ENCODE measurements around the gene C2orf78. TPM values are rescaled to one million over a fixed set of nuclear protein-coding genes. Genes with fewer than 3 reads are reported as not detected.

C2orf78 gene
- total and polyA plus RNA-seq, 10 of the 15 experiments (the other 5 are each of a cell fraction or from before 2014, with no cell fraction given) = 0.08 to 0.82 (median 0.40) TPM

DNA sequence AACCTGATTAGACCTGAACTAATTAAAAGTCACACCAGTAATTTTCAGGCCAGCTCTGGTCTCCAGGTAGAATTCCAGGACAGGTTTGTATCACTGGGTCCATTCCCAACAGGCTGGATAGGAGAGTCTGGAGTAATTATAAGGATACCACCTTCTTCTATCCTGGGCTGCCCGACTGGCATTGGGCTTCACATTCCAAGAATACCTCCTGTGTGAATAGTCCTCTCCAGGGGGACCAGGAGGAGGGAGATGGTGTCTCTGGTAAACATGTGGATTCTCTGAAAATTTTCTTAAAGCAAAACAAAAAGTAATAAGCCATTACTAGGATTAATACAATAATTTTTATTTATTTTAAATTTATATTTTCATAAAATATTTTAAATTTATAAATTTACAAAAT, 21.4 kb upstream of the C2orf78 start (continued):
- TF ChIP-seq ZNF384 (IDR thresholded peaks at IDR 0.05; ENCODE audit: borderline replicate concordance, low read depth, low read length) (no peak), GABPA (IDR thresholded peaks at IDR 0.05; ENCODE audit: low read depth) (no peak)

DNA sequence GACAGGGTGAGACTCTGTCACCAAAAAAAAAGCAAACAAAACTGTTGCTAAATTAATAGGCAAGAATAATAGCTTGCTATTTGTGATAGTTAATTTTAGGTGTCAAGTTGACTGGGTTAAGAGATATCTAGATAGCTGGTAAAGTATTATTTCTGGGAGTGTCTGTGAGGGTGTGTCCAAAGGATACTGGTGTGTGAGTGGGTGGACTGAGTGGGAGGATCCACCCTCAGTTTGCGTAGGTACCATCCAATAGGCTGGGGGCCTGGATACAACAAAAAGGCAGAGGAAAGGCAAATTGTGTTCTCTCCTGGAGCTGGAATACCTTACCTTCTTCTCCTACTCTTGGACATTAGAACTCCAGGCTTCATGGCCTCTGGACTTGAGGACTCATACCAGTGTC, 19.0 kb upstream of the C2orf78 start:
- BruUV-seq (replicated peaks) = TSS peak; percentile 41
- no peak for DNase-seq (ENCODE audit: low read depth, low spot score)
- H2AFZ ChIP-seq (ENCODE audit: control insufficient read depth, low read depth, low read length) = no peak overlapping the region
- CTCF ChIA-PET = interaction anchor here (1.7 kb wide), 1 partner anchor 14 kb away, joined by 4 read pairs; no protein-coding TSS in a partner anchor
- H3K36me3 ChIP-seq (ENCODE audit: control insufficient read depth in 2 of 2, insufficient read depth in 2 of 2, low read length in 1 of 2) = peaks cover 7 to 21% of the 10 kb centered on the region in 2 experiments
- no peak for ATAC-seq
- no peak overlapping the region for H3K4me3 ChIP-seq
- POLR2A ChIA-PET = no interaction called here
- 100% methylated on average over 1 of the region's 1 CpG for WGBS (ENCODE audit: insufficient coverage, insufficient replicate concordance, low lambda C conversion rate, missing lambda C conversion rate)
- no peaks in the 10 kb centered on the region for H4K20me1 ChIP-seq (ENCODE audit: control insufficient read depth, insufficient read depth)
- in situ Hi-C loops (cut with MboI) = no loop called here
- SMC1A ChIA-PET (ENCODE audit: uncharacterized antibody, unreplicated experiment) = interaction anchor here (1.0 kb wide), 1 partner anchor 57 kb away, joined by 3 read pairs; no protein-coding TSS in a partner anchor
- FAIRE-seq = no peak
- H3K27ac ChIP-seq (ENCODE audit: control insufficient read depth, insufficient read depth) = no peak overlapping the region
- intact Hi-C loops (cut with micrococcal nuclease; ENCODE audit: unreplicated experiment) = no loop called here
- RAD21 ChIA-PET (ENCODE audit: unreplicated experiment) = interaction anchor here (0.7 kb wide), 1 partner anchor 59 kb away, joined by 3 read pairs; no protein-coding TSS in a partner anchor
- H3K27me3 ChIP-seq (replicated peaks in 1 of 2; ENCODE audit: control insufficient read depth in 2 of 2, insufficient read depth in 2 of 2, low read length in 1 of 2) = no peaks in the 10 kb centered on the region
- H3K4me1 ChIP-seq (ENCODE audit: control insufficient read depth, insufficient read depth, low read length) = no peaks in the 10 kb centered on the region
- no peaks in the 10 kb centered on the region for H3K9me3 ChIP-seq (replicated peaks; ENCODE audit: control insufficient read depth, insufficient read depth, low read length)
- H3K79me2 ChIP-seq (ENCODE audit: control insufficient read depth, insufficient read depth, low read length) = no peaks in the 10 kb centered on the region
- H3K9ac ChIP-seq (ENCODE audit: control insufficient read depth, insufficient read depth, low read length) = no peak overlapping the region
- TF ChIP-seq KLF5 (IDR thresholded peaks at IDR 0.05; ENCODE audit: partially characterized antibody) (no peak), TBL1XR1 (IDR thresholded peaks at IDR 0.05; ENCODE audit: low read depth, low read length) (no peak), LARP7 (IDR thresholded peaks at IDR 0.05) (no peak), MYB (IDR thresholded peaks at IDR 0.05; ENCODE audit: borderline replicate concordance, low read depth, low read length) (no peak), EED (IDR thresholded peaks at IDR 0.05; ENCODE audit: low read depth) (no peak), CBX3 (IDR thresholded peaks at IDR 0.05; ENCODE audit: borderline replicate concordance, low read depth) (no peak), FOS (IDR thresholded peaks at IDR 0.05; ENCODE audit: borderline replicate concordance, extremely low read depth, insufficient read length) (no peak), MEF2A (IDR thresholded peaks at IDR 0.05; ENCODE audit: insufficient read depth, low read depth, low read length) (no peak), PAX5 (IDR thresholded peaks at IDR 0.05; ENCODE audit: borderline replicate concordance, low read depth, low read length) (no peak), SMARCA5 (IDR thresholded peaks at IDR 0.05) (no peak), SRF (IDR thresholded peaks at IDR 0.05; ENCODE audit: low read depth in 2 of 2, low read length in 2 of 2) (no peak)
- TF ChIP-seq, protein P1, sequence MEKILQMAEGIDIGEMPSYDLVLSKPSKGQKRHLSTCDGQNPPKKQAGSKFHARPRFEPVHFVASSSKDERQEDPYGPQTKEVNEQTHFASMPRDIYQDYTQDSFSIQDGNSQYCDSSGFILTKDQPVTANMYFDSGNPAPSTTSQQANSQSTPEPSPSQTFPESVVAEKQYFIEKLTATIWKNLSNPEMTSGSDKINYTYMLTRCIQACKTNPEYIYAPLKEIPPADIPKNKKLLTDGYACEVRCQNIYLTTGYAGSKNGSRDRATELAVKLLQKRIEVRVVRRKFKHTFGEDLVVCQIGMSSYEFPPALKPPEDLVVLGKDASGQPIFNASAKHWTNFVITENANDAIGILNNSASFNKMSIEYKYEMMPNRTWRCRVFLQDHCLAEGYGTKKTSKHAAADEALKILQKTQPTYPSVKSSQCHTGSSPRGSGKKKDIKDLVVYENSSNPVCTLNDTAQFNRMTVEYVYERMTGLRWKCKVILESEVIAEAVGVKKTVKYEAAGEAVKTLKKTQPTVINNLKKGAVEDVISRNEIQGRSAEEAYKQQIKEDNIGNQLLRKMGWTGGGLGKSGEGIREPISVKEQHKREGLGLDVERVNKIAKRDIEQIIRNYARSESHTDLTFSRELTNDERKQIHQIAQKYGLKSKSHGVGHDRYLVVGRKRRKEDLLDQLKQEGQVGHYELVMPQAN (conservative IDR thresholded peaks at IDR 0.05) = no peak
- TF ChIP-seq, protein P2, sequence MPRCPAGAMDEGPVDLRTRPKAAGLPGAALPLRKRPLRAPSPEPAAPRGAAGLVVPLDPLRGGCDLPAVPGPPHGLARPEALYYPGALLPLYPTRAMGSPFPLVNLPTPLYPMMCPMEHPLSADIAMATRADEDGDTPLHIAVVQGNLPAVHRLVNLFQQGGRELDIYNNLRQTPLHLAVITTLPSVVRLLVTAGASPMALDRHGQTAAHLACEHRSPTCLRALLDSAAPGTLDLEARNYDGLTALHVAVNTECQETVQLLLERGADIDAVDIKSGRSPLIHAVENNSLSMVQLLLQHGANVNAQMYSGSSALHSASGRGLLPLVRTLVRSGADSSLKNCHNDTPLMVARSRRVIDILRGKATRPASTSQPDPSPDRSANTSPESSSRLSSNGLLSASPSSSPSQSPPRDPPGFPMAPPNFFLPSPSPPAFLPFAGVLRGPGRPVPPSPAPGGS (IDR thresholded peaks at IDR 0.05; ENCODE audit: borderline replicate concordance, insufficient read depth, low read depth, low read length, poor library complexity, severe bottlenecking) = no peak
- TF ChIP-seq, protein P3, sequence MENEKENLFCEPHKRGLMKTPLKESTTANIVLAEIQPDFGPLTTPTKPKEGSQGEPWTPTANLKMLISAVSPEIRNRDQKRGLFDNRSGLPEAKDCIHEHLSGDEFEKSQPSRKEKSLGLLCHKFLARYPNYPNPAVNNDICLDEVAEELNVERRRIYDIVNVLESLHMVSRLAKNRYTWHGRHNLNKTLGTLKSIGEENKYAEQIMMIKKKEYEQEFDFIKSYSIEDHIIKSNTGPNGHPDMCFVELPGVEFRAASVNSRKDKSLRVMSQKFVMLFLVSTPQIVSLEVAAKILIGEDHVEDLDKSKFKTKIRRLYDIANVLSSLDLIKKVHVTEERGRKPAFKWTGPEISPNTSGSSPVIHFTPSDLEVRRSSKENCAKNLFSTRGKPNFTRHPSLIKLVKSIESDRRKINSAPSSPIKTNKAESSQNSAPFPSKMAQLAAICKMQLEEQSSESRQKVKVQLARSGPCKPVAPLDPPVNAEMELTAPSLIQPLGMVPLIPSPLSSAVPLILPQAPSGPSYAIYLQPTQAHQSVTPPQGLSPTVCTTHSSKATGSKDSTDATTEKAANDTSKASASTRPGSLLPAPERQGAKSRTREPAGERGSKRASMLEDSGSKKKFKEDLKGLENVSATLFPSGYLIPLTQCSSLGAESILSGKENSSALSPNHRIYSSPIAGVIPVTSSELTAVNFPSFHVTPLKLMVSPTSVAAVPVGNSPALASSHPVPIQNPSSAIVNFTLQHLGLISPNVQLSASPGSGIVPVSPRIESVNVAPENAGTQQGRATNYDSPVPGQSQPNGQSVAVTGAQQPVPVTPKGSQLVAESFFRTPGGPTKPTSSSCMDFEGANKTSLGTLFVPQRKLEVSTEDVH (IDR thresholded peaks at IDR 0.05; ENCODE audit: low read depth, partially characterized antibody) = no peak
- H3K4me2 ChIP-seq (ENCODE audit: control insufficient read depth, insufficient read depth) = no peak overlapping the region
